PC-9 (cell line): ENCODE measurements around the gene EXOC7. TPM values are rescaled to one million over a fixed set of nuclear protein-coding genes. Genes with fewer than 3 reads are reported as not detected.

Experiments used
- BruUV-seq: library from RNA; stranded (reverse); fragments of 400-500 nt; replicated peaks from 2 replicates; lab custom pipeline; 2021; lab: Mats Ljungman, UMichigan
- CTCF ChIA-PET: fragments of 300-600 bp; sonication (Branson Sonifier 250); formaldehyde crosslinking; loops from one replicate; lab custom pipeline; 2022; ENCODE audit warnings: antibody characterized with exemption; lab: Charles Lee
- POLR2A ChIA-PET: fragments of 300-600 bp; sonication (Branson Sonifier 250); formaldehyde crosslinking; loops from one replicate; lab custom pipeline; 2022; ENCODE audit warnings: antibody characterized with exemption; ENCODE audit not compliant: unreplicated experiment; lab: Charles Lee
- DNase-seq, 2 experiments: peaks; one replicate each; pipeline versions ENCODE4 v3.0.0 to v3.0.0-alpha.2; 2015 to 2022; ENCODE audit warnings: mixed read lengths in 1 of 2
- H2AFZ ChIP-seq: fragments of 200-600 bp; sonication (generic); 2 replicates; pipeline ENCODE4 v1.8.1; 2017; ENCODE audit warnings: antibody characterized with exemption
- H3F3A ChIP-seq: fragments of 200-600 bp; sonication (generic); 2 replicates; pipeline ENCODE4 v1.8.1; 2017; ENCODE audit warnings: antibody characterized with exemption, mild to moderate bottlenecking, low read depth; ENCODE audit not compliant: insufficient read depth
- H3K27ac ChIP-seq: fragments of 200-600 bp; sonication (generic); 2 replicates; pipeline ENCODE4 v1.6.1; 2016; ENCODE audit warnings: mixed run types
- H3K27me3 ChIP-seq: fragments of 200-600 bp; sonication (generic); 2 replicates; pipeline ENCODE4 v1.6.1; 2016; ENCODE audit warnings: low read depth, mixed run types; ENCODE audit not compliant: insufficient read depth
- H3K36me3 ChIP-seq: fragments of 200-600 bp; sonication (generic); 2 replicates; pipeline ENCODE4 v1.6.1; 2016; ENCODE audit warnings: low read depth, mixed run types
- H3K4me1 ChIP-seq: fragments of 200-600 bp; sonication (generic); replicated peaks from 2 replicates; pipeline ENCODE4 v1.6.1; 2016; ENCODE audit warnings: mixed run types; ENCODE audit not compliant: insufficient read depth
- H3K4me2 ChIP-seq: fragments of 200-600 bp; sonication (generic); 2 replicates; pipeline ENCODE4 v1.6.1; 2017; ENCODE audit warnings: mixed run types
- H3K4me3 ChIP-seq: fragments of 200-600 bp; sonication (generic); 2 replicates; pipeline ENCODE4 v1.6.1; 2016; ENCODE audit warnings: mixed run types
- H3K79me2 ChIP-seq: fragments of 200-600 bp; sonication (generic); 2 replicates; pipeline ENCODE4 v1.6.1; 2017; ENCODE audit warnings: low read depth, mixed run types
- H3K9me2 ChIP-seq: fragments of 200-600 bp; sonication (generic); 2 replicates; pipeline ENCODE4 v1.8.1; 2017; ENCODE audit warnings: mild to moderate bottlenecking; ENCODE audit not compliant: insufficient read depth
- H3K9me3 ChIP-seq: fragments of 200-600 bp; sonication (generic); 2 replicates; pipeline ENCODE4 v1.8.1; 2016; ENCODE audit warnings: low read depth; ENCODE audit not compliant: insufficient read depth
- H4K20me1 ChIP-seq: fragments of 200-600 bp; sonication (generic); 2 replicates; pipeline ENCODE4 v1.8.1; 2017; ENCODE audit not compliant: insufficient read depth
- CTCF ChIP-seq: fragments of 200-600 bp; sonication (generic); conservative IDR thresholded peaks from 2 replicates; pipeline ENCODE4 v1.6.1; 2017; ENCODE audit warnings: mixed run types, antibody characterized with exemption, mild to moderate bottlenecking, moderate library complexity
- EZH2 ChIP-seq: fragments of 200-600 bp; sonication (generic); IDR thresholded peaks from 2 replicates; pipeline ENCODE4 v1.8.0; 2017; ENCODE audit warnings: antibody characterized with exemption, low read depth
- intact Hi-C: fragments of 100-400 bp; cut with micrococcal nuclease; formaldehyde crosslinking; loops from one replicate; pipeline ENCODE4 v1.10.0; 2022; ENCODE audit not compliant: unreplicated experiment
- total RNA-seq: library from RNA; stranded (reverse); gene quantifications from 2 replicates; pipeline ENCODE4 v1.2.3, GENCODE V29; 2021

The EXOC7 gene
- total RNA-seq, 1 experiment from 2014 or later: 131 TPM

- BruUV-seq: no TSS peak
- Histone ChIP-seq H3K4me2 (0 out of 2 replicates have a peak overlapping the region, but pooled peaks have one; percentile 53), H3K4me3 (no peak overlapping the region), H3F3A (peaks cover 10% of the 10 kb centered on the region; the same call in 1 of the 2 replicates), H3K27ac (no peak overlapping the region), H3K27me3 (no peaks in the 10 kb centered on the region), H2AFZ (no peak overlapping the region), H4K20me1 (no peaks in the 10 kb centered on the region), H3K9me3 (no peaks in the 10 kb centered on the region), H3K36me3 (no peaks in the 10 kb centered on the region), H3K79me2 (no peaks in the 10 kb centered on the region), H3K4me1 (peaks cover 27% of the 10 kb centered on the region), H3K9me2 (no peaks in the 10 kb centered on the region)
- intact Hi-C loops: no loop called here
- no peak for DNase-seq
- POLR2A ChIA-PET: interaction anchor here (1.3 kb wide), 1 partner anchor 10 kb away, joined by 37 read pairs; no protein-coding TSS in a partner anchor
- TF ChIP-seq CTCF (no peak), EZH2 (no peak)
- CTCF ChIA-PET: interaction anchor here (0.9 kb wide), 1 partner anchor 16 kb away, joined by 3 read pairs; no protein-coding TSS in a partner anchor
Measured at GRCh38 chr17:76142039-76142584, 38.5 kb upstream of the EXOC7 start.

- Histone ChIP-seq H3K4me3 (0 out of 2 replicates have a peak within 1 kb of the TSS, but pooled peaks have one; percentile 26), H3K4me2 (peak within 1 kb of the TSS; percentile 65), H3K79me2 (no peaks in the 10 kb centered on the region), H3F3A (peaks cover 10% of the 10 kb centered on the region; the same call in 1 of the 2 replicates), H3K9me2 (no peaks in the 10 kb centered on the region), H3K36me3 (no peaks in the 10 kb centered on the region), H3K27ac (no peak within 1 kb of the TSS), H3K9me3 (no peaks in the 10 kb centered on the region), H4K20me1 (no peaks in the 10 kb centered on the region), H3K4me1 (peaks cover 27% of the 10 kb centered on the region), H2AFZ (no peak within 1 kb of the TSS), H3K27me3 (no peaks in the 10 kb centered on the region)
- ChIA-PET CTCF (interaction anchor here (0.6 to 0.9 kb wide), 2 partner anchors 15 to 126 kb away, joined by 3 to 9 read pairs; no protein-coding TSS in a partner anchor), POLR2A (interaction anchor here (0.6 to 1.3 kb wide), 3 partner anchors 9 to 286 kb away, joined by 3 to 37 read pairs (median 29); partner anchors contain the start of gene WBP2)
- peak; percentile 78 to 95 for DNase-seq
- TF ChIP-seq CTCF (no peak), EZH2 (no peak)
- TSS peak; percentile 67 for BruUV-seq
- intact Hi-C loops: loop anchor here (1.0 kb wide), 1 partner anchor 9 kb away; no protein-coding TSS in a partner anchor
Measured at GRCh38 chr17:76141212-76142038, 37.8 kb upstream of the EXOC7 start, which contains the start of gene FOXJ1. TSS of gene FOXJ1 (minus strand) at chr17:76141245. CDS start at chr17:76140395, 850 bp downstream.

- H3K9me2 ChIP-seq: no peaks in the 10 kb centered on the region
- CTCF ChIA-PET: interaction anchor here (0.6 kb wide), 1 partner anchor 126 kb away, joined by 9 read pairs; no protein-coding TSS in a partner anchor
- no peaks in the 10 kb centered on the region for H3K9me3 ChIP-seq
- no peak overlapping the region for H3K27ac ChIP-seq
- no peak overlapping the region for H2AFZ ChIP-seq
- peaks cover 10% of the 10 kb centered on the region; the same call in 1 of the 2 replicates for H3F3A ChIP-seq
- H3K4me3 ChIP-seq: no peak overlapping the region
- no peaks in the 10 kb centered on the region for H4K20me1 ChIP-seq
- no peaks in the 10 kb centered on the region for H3K79me2 ChIP-seq
- no peak for DNase-seq
- intact Hi-C loops: loop anchor here (1.0 kb wide), 1 partner anchor 8 kb away; no protein-coding TSS in a partner anchor
- H3K4me2 ChIP-seq: peak overlapping the region; percentile 65
- TF ChIP-seq EZH2 (no peak), CTCF (no peak)
- BruUV-seq: TSS peak; percentile 53
- POLR2A ChIA-PET: interaction anchor here (0.6 to 1.3 kb wide), 3 partner anchors 8 to 285 kb away, joined by 3 to 37 read pairs (median 29); partner anchors contain the start of gene WBP2
- no peaks in the 10 kb centered on the region for H3K27me3 ChIP-seq
- peaks cover 27% of the 10 kb centered on the region for H3K4me1 ChIP-seq
- no peaks in the 10 kb centered on the region for H3K36me3 ChIP-seq
Measured at GRCh38 chr17:76140661-76141211, 37.1 kb upstream of the EXOC7 start.
